ENCODE measurements around the gene AK2. TPM values are rescaled to one million over a fixed set of nuclear protein-coding genes. Genes with fewer than 3 reads are reported as not detected.

AK2 gene
- total RNA-seq, 1 experiment from 2014 or later = 159 TPM

DNA sequence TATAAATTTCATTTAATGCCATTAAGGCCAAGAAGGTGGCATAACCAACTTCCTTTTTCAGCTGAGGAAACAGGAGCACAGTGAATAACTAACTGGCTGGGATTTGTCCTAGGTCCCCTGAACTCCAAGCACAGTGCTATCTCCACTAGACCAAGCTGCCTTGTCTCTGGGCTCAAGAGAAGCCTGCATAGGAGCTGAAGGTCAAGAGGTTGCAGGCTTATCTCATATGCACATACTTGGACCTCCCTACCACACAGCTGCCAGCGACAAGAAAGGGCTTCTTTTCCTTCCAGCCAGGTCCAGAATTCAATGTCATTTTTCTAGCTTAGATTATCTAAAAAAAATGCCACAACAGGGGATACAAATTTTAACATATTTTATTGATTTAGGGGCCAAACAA is 27.1 kb downstream of the AK2 start:
- no peaks in the 10 kb centered on the region for H4K20me1 ChIP-seq (ENCODE audit: control insufficient read depth, insufficient read depth, insufficient read length)

More for the DNA sequence above, 27.1 kb downstream of the AK2 start:
- Mint-ChIP-seq H3K9me3 (no peaks in the 10 kb centered on the region), H3K27ac (no peak overlapping the region), H3K4me1 (peaks cover 15 to 16% of the 10 kb centered on the region in 2 experiments), H3K36me3 (ENCODE audit: insufficient read depth in 1 of 3, low read depth in 3 of 3) (peaks cover 33 to 76% (median 59%) of the 10 kb centered on the region in 3 experiments; a peak in 6 of 7 replicates), H3K27me3 (ENCODE audit: low read depth) (no peaks in the 10 kb centered on the region; the same call in 1 of the 2 replicates), H3K4me3 (no peak overlapping the region)
- Histone ChIP-seq H3K23ac (ENCODE audit: insufficient read length, low read depth, low read length) (no peak overlapping the region), H3K18ac (ENCODE audit: insufficient read length, low read depth, low read length) (no peak overlapping the region), H3K4me2 (ENCODE audit: insufficient read depth, insufficient read length, low read length) (no peak overlapping the region), H4K5ac (ENCODE audit: insufficient read length, low read depth, low read length) (no peak overlapping the region), H3K23me2 (ENCODE audit: insufficient read length, low read depth, low read length, poor library complexity, severe bottlenecking) (no peaks in the 10 kb centered on the region), H3K79me1 (ENCODE audit: insufficient read depth, low read depth, low read length, poor library complexity, severe bottlenecking) (no peaks in the 10 kb centered on the region), H3K56ac (ENCODE audit: insufficient read length, low read depth, low read length) (no peak overlapping the region), H2AK5ac (ENCODE audit: insufficient read length, low read length) (no peak overlapping the region), H4K91ac (ENCODE audit: insufficient read length, low read depth, low read length) (no peak overlapping the region), H3K27ac (ENCODE audit: insufficient read length, low read depth, low read length) (no peak overlapping the region), H2BK5ac (ENCODE audit: insufficient read length, low read length) (no peak overlapping the region), H3K4me1 (ENCODE audit: insufficient read depth, low read length) (no peaks in the 10 kb centered on the region), H4K8ac (replicated peaks; ENCODE audit: insufficient read length, low read depth, low read length) (no peak overlapping the region), H3K79me2 (ENCODE audit: insufficient read depth, low read length) (no peaks in the 10 kb centered on the region), H3K9me3 (ENCODE audit: control insufficient read depth, low read depth, low read length) (no peaks in the 10 kb centered on the region), H2BK20ac (ENCODE audit: low read depth, low read length, poor library complexity, severe bottlenecking) (no peak overlapping the region), H2BK12ac (ENCODE audit: insufficient read length, low read depth, low read length) (no peak overlapping the region), H2BK15ac (ENCODE audit: low read depth, low read length) (no peak overlapping the region), H3K14ac (ENCODE audit: insufficient read depth, low read length) (no peak overlapping the region), H2BK120ac (ENCODE audit: low read depth, low read length, poor library complexity, severe bottlenecking) (no peak overlapping the region), H2AFZ (ENCODE audit: low read length) (no peak overlapping the region), H3T11ph (ENCODE audit: low read length) (no peak overlapping the region), H3K9ac (ENCODE audit: extremely low read depth, insufficient read length, low read length) (no peak overlapping the region), H3K4ac (ENCODE audit: low read depth, low read length) (no peak overlapping the region), H3K27me3 (ENCODE audit: insufficient read depth, low read length) (no peaks in the 10 kb centered on the region)
- no CpG with 5 or more reads among the region's 1 CpG for WGBS (ENCODE audit: extremely low coverage, insufficient read length, low lambda C conversion rate)
- TF ChIP-seq CTCF (conservative IDR thresholded peaks at IDR 0.05) = no peak
- no peak for DNase-seq
